ENCODE results near the gene SRP72. TPM values are rescaled to one million over a fixed set of nuclear protein-coding genes. Genes with fewer than 3 reads are reported as not detected.
"Not testable (repeated sequence)": the region's sequence is repeated elsewhere in the genome, so short reads cannot be mapped to it uniquely, and the experiment has no call there.

SRP72 gene
- total and polyA plus RNA-seq, 2 of the 4 experiments (the other 2 are of a cell fraction), result 73.8 to 123 TPM

DNA sequence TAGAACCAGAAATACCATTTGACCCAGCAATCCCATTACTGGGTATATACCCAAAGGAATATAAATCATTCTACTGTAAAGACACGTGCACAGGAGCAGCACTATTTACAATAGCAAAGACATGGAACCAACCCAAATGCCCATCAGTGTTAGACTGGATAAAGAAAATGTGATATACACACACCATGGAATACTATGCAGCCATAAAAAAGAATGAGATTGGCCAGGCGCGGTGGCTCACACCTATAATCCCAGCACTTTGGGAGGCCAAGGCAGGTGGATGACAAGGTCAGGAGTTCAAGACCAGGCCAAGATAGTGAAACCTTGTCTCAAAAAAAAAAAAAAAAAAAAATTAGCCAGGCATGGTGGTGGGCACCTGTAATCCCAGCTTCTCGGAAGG, 17.9 kb upstream of the SRP72 start:
- H3K27me3 ChIP-seq (ENCODE audit: control insufficient read depth, insufficient read depth, low read length); H3K4me2 ChIP-seq (ENCODE audit: low read depth, low read length); dilution Hi-C loops (cut with HindIII; ENCODE audit: low sequenced_read_pairs, unreplicated experiment); H3K56ac ChIP-seq (ENCODE audit: extremely low read depth, insufficient read depth, low read length); in situ Hi-C loops (cut with MboI; ENCODE audit: low sequenced_read_pairs); H4K8ac ChIP-seq (ENCODE audit: low read depth in 2 of 2, low read length in 2 of 2); H2AFZ ChIP-seq (replicated peaks; ENCODE audit: low read length, poor library complexity); H3K18ac ChIP-seq (ENCODE audit: low read depth, low read length); CTCF ChIA-PET; H3K4ac ChIP-seq (ENCODE audit: low read depth, low read length); H3K9ac ChIP-seq (ENCODE audit: low read depth, low read length); H2BK20ac ChIP-seq (ENCODE audit: low read depth, low read length); intact Hi-C loops (cut with micrococcal nuclease); H4K20me1 ChIP-seq (ENCODE audit: insufficient read depth, low read length); H2BK5ac ChIP-seq (ENCODE audit: low read depth, low read length, poor library complexity, severe bottlenecking); BruUV-seq (replicated peaks); DNase-seq; H2BK120ac ChIP-seq (ENCODE audit: low read depth, low read length); H3K14ac ChIP-seq (replicated peaks; ENCODE audit: low read depth, low read length); H3K27ac ChIP-seq (ENCODE audit: insufficient read depth, low read length); H3K9me1 ChIP-seq (ENCODE audit: insufficient read depth, low read length); H4K5ac ChIP-seq (ENCODE audit: low read depth, low read length); H2AK9ac ChIP-seq (replicated peaks; ENCODE audit: low read depth, low read length, poor library complexity); H3K23ac ChIP-seq (ENCODE audit: low read depth, low read length); H3K4me1 ChIP-seq (ENCODE audit: control insufficient read depth, insufficient read depth, low read length); POLR2A ChIA-PET (ENCODE audit: unreplicated experiment); H3K4me3 ChIP-seq (ENCODE audit: insufficient read depth, low read depth, low read length); H4K91ac ChIP-seq (ENCODE audit: insufficient read depth, low read depth, low read length); H3K9me3 ChIP-seq (ENCODE audit: control insufficient read depth, insufficient read depth, low read length); H2AK5ac ChIP-seq (ENCODE audit: low read depth, low read length); H2BK15ac ChIP-seq (ENCODE audit: low read depth, low read length); ATAC-seq (ENCODE audit: low read depth): not testable (repeated sequence)
- peaks cover 12% of the 10 kb centered on the region for H3K36me3 ChIP-seq (ENCODE audit: control insufficient read depth, insufficient read depth, low read length)
- WGBS, 2 experiments (ENCODE audit: extremely low coverage in 2 of 2, insufficient read length in 1 of 2), result no CpG with 5 or more reads among the region's 4 CpGs
- peaks cover 12 to 14% of the 10 kb centered on the region in 2 experiments; a peak in 3 of 4 replicates for H3K79me1 ChIP-seq (ENCODE audit: low read depth in 1 of 2, low read length in 2 of 2)

Data from IMR-90 (cell line).